KMS-11 (cell line): ENCODE results near the gene BTBD19.

Experiments used
- H2AFZ ChIP-seq: fragments of 200-600 bp; sonication (generic); 2 replicates; pipeline ENCODE4 v1.6.1; 2016; ENCODE audit warnings: antibody characterized with exemption, mixed run types, low read depth
- H3K27ac ChIP-seq: fragments of 200-600 bp; sonication (generic); 2 replicates; pipeline ENCODE4 v1.6.1; 2016; ENCODE audit warnings: mild to moderate bottlenecking, mixed run types
- H3K27me3 ChIP-seq: fragments of 200-600 bp; sonication (generic); 2 replicates; pipeline ENCODE4 v1.6.1; 2017; ENCODE audit warnings: mild to moderate bottlenecking, low read depth, mixed run types, moderate library complexity; ENCODE audit not compliant: insufficient read depth
- H3K36me3 ChIP-seq: fragments of 200-600 bp; sonication (generic); 2 replicates; pipeline ENCODE4 v1.6.1; 2017; ENCODE audit warnings: mild to moderate bottlenecking, mixed run types; ENCODE audit not compliant: insufficient read depth
- H3K4me1 ChIP-seq: fragments of 200-600 bp; sonication (generic); 2 replicates; pipeline ENCODE4 v1.6.1; 2016; ENCODE audit warnings: mild to moderate bottlenecking, low read depth, mixed run types; ENCODE audit not compliant: poor library complexity, severe bottlenecking
- H3K4me2 ChIP-seq: fragments of 200-600 bp; sonication (generic); 2 replicates; pipeline ENCODE4 v1.7.0; 2016; ENCODE audit warnings: mild to moderate bottlenecking, mixed run types
- H3K4me3 ChIP-seq: fragments of 200-600 bp; sonication (generic); IDR thresholded peaks from 2 replicates; pipeline ENCODE4 v1.6.1; 2017; ENCODE audit warnings: low read depth, low read length, mixed read lengths; ENCODE audit not compliant: insufficient read depth
- H3K79me2 ChIP-seq: fragments of 200-600 bp; sonication (generic); 2 replicates; pipeline ENCODE4 v1.6.1; 2016; ENCODE audit warnings: low read depth, mixed run types; ENCODE audit not compliant: insufficient read depth
- H3K9ac ChIP-seq: fragments of 200-600 bp; sonication (generic); 2 replicates; pipeline ENCODE4 v1.6.1; 2016; ENCODE audit warnings: mild to moderate bottlenecking, mixed run types
- H4K20me1 ChIP-seq: fragments of 200-600 bp; sonication (generic); 2 replicates; pipeline ENCODE4 v1.6.1; 2016; ENCODE audit warnings: mild to moderate bottlenecking, mixed run types; ENCODE audit not compliant: insufficient read depth
- TF ChIP-seq, protein P1 (sequence below): fragments of 200-600 bp; sonication (generic); conservative IDR thresholded peaks from 2 replicates; pipeline ENCODE4 v1.6.1; 2017; ENCODE audit warnings: low read depth, mild to moderate bottlenecking, antibody characterized with exemption, low read length, moderate library complexity, mixed read lengths

Gene BTBD19

GRCh38 chr1:44775078-44775929, 33.0 kb upstream of the BTBD19 start, which contains the start of gene RPS8:
Gene RPS8, plus strand, starts transcription at chr1:44775540. Its CDS starts 57 bp downstream, at chr1:44775597.
- H2AFZ ChIP-seq: peak within 1 kb of the TSS; percentile 46
- peaks cover 23% of the 10 kb centered on the region for H3K4me1 ChIP-seq
- H3K27me3 ChIP-seq: no peaks in the 10 kb centered on the region
- H3K4me3 ChIP-seq: peak within 1 kb of the TSS; percentile 88
- H3K4me2 ChIP-seq: peak within 1 kb of the TSS; percentile 94
- TF ChIP-seq, protein P1, sequence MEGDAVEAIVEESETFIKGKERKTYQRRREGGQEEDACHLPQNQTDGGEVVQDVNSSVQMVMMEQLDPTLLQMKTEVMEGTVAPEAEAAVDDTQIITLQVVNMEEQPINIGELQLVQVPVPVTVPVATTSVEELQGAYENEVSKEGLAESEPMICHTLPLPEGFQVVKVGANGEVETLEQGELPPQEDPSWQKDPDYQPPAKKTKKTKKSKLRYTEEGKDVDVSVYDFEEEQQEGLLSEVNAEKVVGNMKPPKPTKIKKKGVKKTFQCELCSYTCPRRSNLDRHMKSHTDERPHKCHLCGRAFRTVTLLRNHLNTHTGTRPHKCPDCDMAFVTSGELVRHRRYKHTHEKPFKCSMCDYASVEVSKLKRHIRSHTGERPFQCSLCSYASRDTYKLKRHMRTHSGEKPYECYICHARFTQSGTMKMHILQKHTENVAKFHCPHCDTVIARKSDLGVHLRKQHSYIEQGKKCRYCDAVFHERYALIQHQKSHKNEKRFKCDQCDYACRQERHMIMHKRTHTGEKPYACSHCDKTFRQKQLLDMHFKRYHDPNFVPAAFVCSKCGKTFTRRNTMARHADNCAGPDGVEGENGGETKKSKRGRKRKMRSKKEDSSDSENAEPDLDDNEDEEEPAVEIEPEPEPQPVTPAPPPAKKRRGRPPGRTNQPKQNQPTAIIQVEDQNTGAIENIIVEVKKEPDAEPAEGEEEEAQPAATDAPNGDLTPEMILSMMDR: no peak
- peak within 1 kb of the TSS; percentile 91 for H3K27ac ChIP-seq
- H4K20me1 ChIP-seq: peaks cover 6% of the 10 kb centered on the region; the same call in 1 of the 2 replicates
- H3K36me3 ChIP-seq: peaks cover 23% of the 10 kb centered on the region; the same call in 1 of the 2 replicates
- peak within 1 kb of the TSS; percentile 99 for H3K9ac ChIP-seq
- peaks cover 39% of the 10 kb centered on the region for H3K79me2 ChIP-seq

DNA sequence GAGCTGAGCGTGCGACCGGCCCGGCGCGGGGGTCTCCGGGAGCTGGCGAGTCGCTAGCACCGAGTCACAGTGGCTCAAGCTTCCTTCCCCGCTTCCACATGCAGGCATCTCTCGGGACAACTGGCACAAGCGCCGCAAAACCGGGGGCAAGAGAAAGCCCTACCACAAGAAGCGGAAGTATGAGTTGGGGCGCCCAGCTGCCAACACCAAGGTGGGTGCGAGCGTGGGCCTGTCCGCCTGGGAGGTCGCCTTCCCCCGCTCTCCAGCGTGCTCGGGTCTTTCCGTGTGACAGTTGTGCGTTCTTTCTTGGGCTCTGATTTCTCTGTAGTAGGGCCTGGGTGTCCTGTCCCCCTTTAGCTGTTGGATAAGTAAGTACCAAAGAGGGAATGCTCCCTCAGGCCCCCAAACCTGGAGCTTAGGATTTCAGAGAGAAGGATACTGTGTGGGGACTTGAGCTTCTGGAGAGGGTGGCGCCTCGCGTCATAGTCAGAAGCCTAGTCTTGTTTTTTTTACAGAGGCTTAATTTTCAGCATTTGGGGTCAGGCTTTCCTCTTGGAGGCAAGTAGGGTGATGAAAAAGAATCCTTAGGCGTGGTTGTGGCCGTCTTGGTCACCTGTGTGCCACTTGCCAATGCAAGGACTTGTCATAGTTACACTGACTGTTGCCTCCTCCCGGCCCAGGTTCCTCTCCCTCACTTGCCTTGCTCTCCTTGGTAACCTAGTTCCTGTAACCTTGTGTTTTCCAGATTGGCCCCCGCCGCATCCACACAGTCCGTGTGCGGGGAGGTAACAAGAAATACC, 32.2 kb upstream of the BTBD19 start:
- Histone ChIP-seq H2AFZ (peak overlapping the region; percentile 46; the same call in 1 of the 2 replicates), H4K20me1 (peaks cover 6% of the 10 kb centered on the region; the same call in 1 of the 2 replicates)

GRCh38 chr1:44776730-44777068, 31.6 kb upstream of the BTBD19 start:
- Histone ChIP-seq H3K27me3 (no peaks in the 10 kb centered on the region), H3K4me2 (peak overlapping the region; percentile 94), H3K36me3 (peaks cover 23% of the 10 kb centered on the region; the same call in 1 of the 2 replicates), H4K20me1 (peaks cover 6% of the 10 kb centered on the region; the same call in 1 of the 2 replicates), H3K4me1 (peaks cover 23% of the 10 kb centered on the region), H3K27ac (peak overlapping the region; percentile 91; the same call in 1 of the 2 replicates), H2AFZ (no peak overlapping the region), H3K79me2 (peaks cover 39% of the 10 kb centered on the region), H3K4me3 (peak overlapping the region; percentile 10), H3K9ac (peak overlapping the region; percentile 99; the same call in 1 of the 2 replicates)
- TF ChIP-seq, protein P1: no peak

More for the DNA sequence above, 32.2 kb upstream of the BTBD19 start:
- TF ChIP-seq, protein P1: no peak
- Histone ChIP-seq H3K4me3 (peak overlapping the region; percentile 88), H3K27ac (peak overlapping the region; percentile 91), H3K27me3 (no peaks in the 10 kb centered on the region), H3K79me2 (peaks cover 39% of the 10 kb centered on the region), H3K9ac (peak overlapping the region; percentile 99), H3K36me3 (peaks cover 23% of the 10 kb centered on the region; the same call in 1 of the 2 replicates), H3K4me1 (peaks cover 23% of the 10 kb centered on the region), H3K4me2 (peak overlapping the region; percentile 94)

GRCh38 chr1:44777547-44777946, 30.8 kb upstream of the BTBD19 start:
- Histone ChIP-seq H3K4me2 (peak overlapping the region; percentile 94; the same call in 1 of the 2 replicates), H3K4me1 (peaks cover 23% of the 10 kb centered on the region), H2AFZ (no peak overlapping the region), H3K27me3 (no peaks in the 10 kb centered on the region), H4K20me1 (peaks cover 6% of the 10 kb centered on the region; the same call in 1 of the 2 replicates), H3K4me3 (no peak overlapping the region), H3K27ac (no peak overlapping the region), H3K9ac (no peak overlapping the region; the same call in 1 of the 2 replicates), H3K36me3 (peaks cover 23% of the 10 kb centered on the region; the same call in 1 of the 2 replicates), H3K79me2 (peaks cover 39% of the 10 kb centered on the region)
- TF ChIP-seq, protein P1: no peak
